Ovary (tissue), 9 donors: ENCODE results near the gene CAP1. TPM values are rescaled to one million over a fixed set of nuclear protein-coding genes. Genes with fewer than 3 reads are reported as not detected.

ENCODE experiments used
- DNase-seq, 5 donors: peaks; one replicate each; pipeline ENCODE4 v3.0.0-alpha.2; 2019 to 2020
- H3K27ac ChIP-seq, 2 donors: fragments of 200-600 bp; one replicate each; pipeline versions ENCODE4 v1.5.1 to v1.8.0; 2019 to 2022
- H3K27me3 ChIP-seq: fragments of 200-600 bp; one replicate; pipeline ENCODE4 v1.8.0; 2022
- H3K36me3 ChIP-seq: fragments of 200-600 bp; sonication (generic); one replicate; pipeline ENCODE4 v1.5.1; 2019
- H3K4me1 ChIP-seq: one replicate; pipeline ENCODE4 v1.8.1; 2013; ENCODE audit warnings: mild to moderate bottlenecking, moderate library complexity; ENCODE audit not compliant: insufficient read depth
- H3K4me3 ChIP-seq: fragments of 200-600 bp; sonication (generic); one replicate; pipeline ENCODE4 v1.5.1; 2017
- H3K9me3 ChIP-seq, 2 donors: fragments of 200-600 bp in 1 of 2; sonication (generic) in 1 of 2; one replicate each; pipeline versions ENCODE4 v1.5.1 to v1.8.1; 2013 to 2019; ENCODE audit warnings: mild to moderate bottlenecking in 1 of 2, moderate library complexity in 1 of 2
- EP300 ChIP-seq: sonication (generic); formaldehyde crosslinking; IDR thresholded peaks from one replicate; pipeline ENCODE4 v1.6.1; 2017; ENCODE audit warnings: antibody characterized with exemption
- POLR2A ChIP-seq: fragments of 450-650 bp; IDR thresholded peaks from one replicate; pipeline ENCODE4 v1.6.1; 2017; ENCODE audit warnings: antibody characterized with exemption, mild to moderate bottlenecking, moderate library complexity
- WGBS, 3 donors: extraction: QIAGEN DNeasy Blood & Tissue Kit in 1 of 3; methylation state at CpG; one replicate each; pipeline versions ENCODE4 v1.1.5 to v1.1.7; 2013 to 2017; 5-methylcytosine and 5-hydroxymethylcytosine counted together
- intact Hi-C, 4 donors: fragments of 100-400 bp; cut with DNase I; formaldehyde crosslinking; loops; one replicate each; pipeline versions ENCODE4 v1.11.0 to v1.15.1; 2022 to 2023
- polyA plus RNA-seq, 2 donors: library from polyadenylated mRNA; stranded (reverse); fragments of 200-250 nt in 1 of 2; fragments of 350-450 nt in 1 of 2; fragmentation: Illumina TruSeq in 1 of 2; extraction: RNeasy Lipid Tissue Mini Kit (QIAGEN cat#74804) in 1 of 2; gene quantifications; one replicate each; pipeline ENCODE4 v1.2.3, GENCODE V29; 2013 to 2014
- total RNA-seq, 7 donors: library from RNA; depleted of rRNA in 2 of 7; stranded (reverse); fragments of >200 nt in 2 of 7; fragmentation: NEBNext Ultra II Directional in 3 of 7; extraction: Animal tissue kit (Norgen Biotek cat#: 25700) in 3 of 7; gene quantifications; one replicate each; pipeline versions ENCODE4 v1.1.0 to v1.2.4, GENCODE V29; 2016 to 2023
- TF ChIP-seq, protein P1 (sequence below), 3 donors: fragments of 450-650 bp in 2 of 3; fragments of 200-600 bp in 1 of 3; IDR thresholded peaks; one replicate each; pipeline versions ENCODE4 v1.5.1 to v1.8.0; 2016 to 2022; ENCODE audit warnings: antibody characterized with exemption in 3 of 3, mild to moderate bottlenecking in 1 of 3
- donor health status: DM: no; HTN: no; CAD: no; lungs with moderate emphysema.
- donor health status: DM: no; HTN: no; CAD: no.
- donor health status: Bipolar disorder and iron deficiency.
- donor health status: DM: yes; HTN: yes; CAD: no.
- donor health status: DM: no; HTN: no; CAD: no.
- donor health status: DM: yes; HTN: yes; CAD: no.

CAP1 gene
- total and polyA plus RNA-seq, 9 donors, result 76.8 to 325 (median 194) TPM

DNA sequence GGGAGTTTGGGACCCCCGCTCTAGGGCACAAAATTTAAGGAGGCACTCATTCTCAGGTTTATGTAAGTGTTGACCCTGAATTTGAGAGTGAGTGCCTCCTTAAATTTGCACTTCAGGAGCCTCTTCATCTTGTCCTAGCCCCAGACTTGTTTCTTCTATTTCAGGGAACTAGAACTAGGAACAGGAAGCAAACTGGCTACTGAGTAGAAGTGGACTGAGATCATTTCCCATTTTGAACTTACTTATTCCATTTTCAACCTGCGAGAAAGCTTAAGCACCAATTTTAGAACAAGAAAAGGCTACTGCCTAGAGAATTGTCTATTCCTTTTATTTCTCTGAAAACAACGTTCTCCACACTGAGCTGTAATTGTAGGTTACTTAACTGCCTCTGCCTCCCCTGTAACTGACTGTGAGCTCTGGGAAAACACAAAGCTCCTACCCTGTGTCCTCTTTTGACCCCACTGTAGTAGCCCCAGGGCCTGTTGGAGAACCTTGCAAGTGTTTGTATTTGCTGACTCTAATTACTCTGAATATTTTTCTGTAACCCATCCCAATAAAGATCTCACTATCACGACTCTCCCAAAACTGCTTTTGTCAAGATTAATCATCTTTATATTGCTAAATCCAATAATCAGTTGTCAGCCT is 54.1 kb downstream of the CAP1 start:
- Histone ChIP-seq H3K4me3 (no peak overlapping the region), H3K9me3 (no peaks in the 10 kb centered on the region), H3K27me3 (no peaks in the 10 kb centered on the region), H3K4me1 (peaks cover 3% of the 10 kb centered on the region), H3K36me3 (no peaks in the 10 kb centered on the region), H3K27ac (no peak overlapping the region)
- no peak for DNase-seq
- intact Hi-C loops, result no loop called here
- TF ChIP-seq, protein P1, sequence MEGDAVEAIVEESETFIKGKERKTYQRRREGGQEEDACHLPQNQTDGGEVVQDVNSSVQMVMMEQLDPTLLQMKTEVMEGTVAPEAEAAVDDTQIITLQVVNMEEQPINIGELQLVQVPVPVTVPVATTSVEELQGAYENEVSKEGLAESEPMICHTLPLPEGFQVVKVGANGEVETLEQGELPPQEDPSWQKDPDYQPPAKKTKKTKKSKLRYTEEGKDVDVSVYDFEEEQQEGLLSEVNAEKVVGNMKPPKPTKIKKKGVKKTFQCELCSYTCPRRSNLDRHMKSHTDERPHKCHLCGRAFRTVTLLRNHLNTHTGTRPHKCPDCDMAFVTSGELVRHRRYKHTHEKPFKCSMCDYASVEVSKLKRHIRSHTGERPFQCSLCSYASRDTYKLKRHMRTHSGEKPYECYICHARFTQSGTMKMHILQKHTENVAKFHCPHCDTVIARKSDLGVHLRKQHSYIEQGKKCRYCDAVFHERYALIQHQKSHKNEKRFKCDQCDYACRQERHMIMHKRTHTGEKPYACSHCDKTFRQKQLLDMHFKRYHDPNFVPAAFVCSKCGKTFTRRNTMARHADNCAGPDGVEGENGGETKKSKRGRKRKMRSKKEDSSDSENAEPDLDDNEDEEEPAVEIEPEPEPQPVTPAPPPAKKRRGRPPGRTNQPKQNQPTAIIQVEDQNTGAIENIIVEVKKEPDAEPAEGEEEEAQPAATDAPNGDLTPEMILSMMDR (IDR thresholded peaks at IDR 0.05), result no peak
- TF ChIP-seq POLR2A (no peak), EP300 (no peak)
- WGBS, 3 donors, result 66 to 77% (median 71%) methylated on average over 4 of the region's 4 CpGs

DNA sequence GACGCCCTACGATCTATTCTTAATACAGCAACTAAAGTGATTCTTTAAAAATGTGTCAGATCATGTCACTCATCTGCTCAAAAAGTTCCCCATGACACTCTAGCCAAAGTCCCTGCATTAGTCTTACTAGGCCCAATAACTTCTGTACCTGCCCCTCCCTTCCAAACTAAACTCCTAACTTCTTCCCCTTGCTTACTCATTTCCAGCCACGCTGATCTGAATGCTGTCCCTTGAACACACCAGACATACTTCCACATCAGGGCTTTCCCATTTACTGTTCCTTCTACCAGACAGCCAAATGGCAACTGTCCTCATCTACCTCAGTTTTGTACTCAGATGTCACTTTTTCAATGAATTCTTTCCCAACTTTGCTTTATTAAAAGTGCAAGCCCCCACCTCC is 55.3 kb downstream of the CAP1 start:
- TF ChIP-seq, protein P1 (IDR thresholded peaks at IDR 0.05), result no peak
- TF ChIP-seq POLR2A, result no peak
- no peak for TF ChIP-seq EP300
- Histone ChIP-seq H3K27ac (no peak overlapping the region), H3K9me3 (no peaks in the 10 kb centered on the region), H3K4me3 (no peak overlapping the region), H3K27me3 (no peaks in the 10 kb centered on the region), H3K36me3 (no peaks in the 10 kb centered on the region), H3K4me1 (peaks cover 3% of the 10 kb centered on the region)
- no peak for DNase-seq
- intact Hi-C loops, result no loop called here
- 97% methylated on average over 3 of the region's 3 CpGs for WGBS, 3 donors

DNA sequence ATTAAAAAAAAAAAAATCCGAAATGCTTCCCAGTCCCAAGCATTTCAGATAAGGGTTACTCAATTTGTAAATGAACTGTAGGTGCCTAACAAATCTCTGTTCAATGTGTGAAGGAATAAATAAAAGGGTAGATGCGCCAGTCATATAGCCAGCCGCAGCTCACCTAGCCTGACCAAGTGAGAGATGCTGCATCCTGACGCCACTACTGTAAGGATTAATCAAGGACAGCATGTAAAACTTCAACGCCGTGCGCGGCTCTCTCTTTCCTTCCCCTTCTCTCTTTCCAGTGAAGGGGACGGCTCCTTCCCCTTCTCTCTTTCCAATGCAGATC is 56.1 kb downstream of the CAP1 start:
- no peak for DNase-seq
- intact Hi-C loops, result no loop called here
- Histone ChIP-seq H3K4me1 (peaks cover 3% of the 10 kb centered on the region), H3K4me3 (peak overlapping the region; percentile 62), H3K36me3 (no peaks in the 10 kb centered on the region), H3K27me3 (no peaks in the 10 kb centered on the region), H3K27ac (no peak overlapping the region), H3K9me3 (no peaks in the 10 kb centered on the region)
- TF ChIP-seq POLR2A, result no peak
- no peak for TF ChIP-seq EP300
- TF ChIP-seq, protein P1 (IDR thresholded peaks at IDR 0.05), result no peak
- 8 to 10% (median 9%) methylated on average over 9 of the region's 9 CpGs for WGBS, 3 donors

DNA sequence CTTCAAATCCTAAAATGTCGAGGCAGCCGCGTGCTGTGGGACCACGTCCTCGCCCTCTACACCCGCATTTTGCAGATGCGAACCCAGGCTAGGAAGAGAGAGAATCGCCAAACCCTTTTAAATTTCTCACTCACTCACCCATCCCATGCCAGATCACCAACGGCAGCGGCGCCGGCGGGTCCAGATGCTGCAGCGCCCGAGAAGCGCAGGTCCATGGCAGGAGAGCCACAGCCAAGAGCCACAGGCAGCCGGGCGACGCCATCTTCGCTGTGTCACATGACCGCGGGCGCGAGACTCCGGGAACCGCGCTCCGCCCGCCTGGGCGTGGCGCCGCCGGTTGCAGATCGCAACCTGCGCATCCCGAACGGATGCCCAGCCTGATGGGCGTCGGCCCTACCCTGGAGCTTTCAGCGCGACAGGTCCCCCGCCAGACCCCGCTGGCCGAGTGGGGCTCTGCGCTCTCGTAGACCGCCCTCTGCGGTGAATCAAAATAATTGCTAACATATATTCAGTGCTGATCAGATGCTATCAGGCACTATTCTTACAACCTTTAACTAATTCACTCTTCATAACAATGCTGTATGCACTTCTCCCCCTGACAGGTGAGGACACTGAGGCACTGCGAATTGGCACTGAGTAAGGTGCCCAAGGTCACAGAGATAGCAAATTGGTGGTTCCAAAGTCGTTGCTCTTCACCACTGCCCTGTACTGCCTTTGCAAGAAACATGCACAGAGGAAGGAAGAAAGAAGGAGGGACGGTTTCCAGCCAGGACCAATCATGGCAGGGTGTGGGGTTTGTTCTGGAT is 56.7 kb downstream of the CAP1 start, which contains the start of gene PPT1:
TSS of gene PPT1 (minus strand) at position 276 of the 806 bp plus-strand sequence. CDS start at position 262, 14 bp downstream.
- no peaks in the 10 kb centered on the region for H3K36me3 ChIP-seq
- DNase-seq, result peak; percentile 63 to 82 (median 69)
- no peak for TF ChIP-seq POLR2A
- TF ChIP-seq, protein P1 (IDR thresholded peaks at IDR 0.05), result no peak
- TF ChIP-seq EP300, result no peak
- H3K27me3 ChIP-seq, result no peaks in the 10 kb centered on the region
- H3K4me3 ChIP-seq, result peak within 1 kb of the TSS; percentile 62
- WGBS, 3 donors, result 1% methylated on average over 42 to 51 of the region's 51 CpGs
- intact Hi-C loops, result no loop called here
- H3K9me3 ChIP-seq, result no peaks in the 10 kb centered on the region
- no peak within 1 kb of the TSS for H3K27ac ChIP-seq
- H3K4me1 ChIP-seq, result peaks cover 3% of the 10 kb centered on the region
